Trophoblast cell (in vitro differentiated cells and primary cell): ENCODE measurements around the gene KLLN.
"Not testable (repeated sequence)": the region's sequence is repeated elsewhere in the genome, so short reads cannot be mapped to it uniquely, and the experiment has no call there.

ENCODE experiments used
- DNase-seq, 2 donors: peaks; one replicate each; pipeline ENCODE4 v3.0.0-alpha.2; 2016
- H2AFZ ChIP-seq: 2 replicates; pipeline ENCODE4 v1.6.1; 2013; ENCODE audit warnings: low read length, moderate library complexity, mild to moderate bottlenecking; ENCODE audit not compliant: insufficient read depth, poor library complexity
- H2AK5ac ChIP-seq: 2 replicates; pipeline ENCODE4 v1.6.1; 2013; ENCODE audit warnings: mild to moderate bottlenecking, low read length
- H2BK120ac ChIP-seq: 2 replicates; pipeline ENCODE4 v1.6.1; 2013; ENCODE audit warnings: low read length, mild to moderate bottlenecking, moderate library complexity; ENCODE audit not compliant: insufficient read depth, poor library complexity
- H2BK12ac ChIP-seq: 2 replicates; pipeline ENCODE4 v1.6.1; 2013; ENCODE audit warnings: mild to moderate bottlenecking, low read length, moderate library complexity
- H2BK5ac ChIP-seq: 2 replicates; pipeline ENCODE4 v1.6.1; 2013; ENCODE audit warnings: low read length, low read depth, moderate library complexity, mild to moderate bottlenecking; ENCODE audit not compliant: poor library complexity
- H3K14ac ChIP-seq: 2 replicates; pipeline ENCODE4 v1.6.1; 2013; ENCODE audit warnings: mild to moderate bottlenecking, low read length
- H3K18ac ChIP-seq: 2 replicates; pipeline ENCODE4 v1.6.1; 2013; ENCODE audit warnings: mild to moderate bottlenecking, low read length
- H3K23ac ChIP-seq: 2 replicates; pipeline ENCODE4 v1.6.1; 2013; ENCODE audit warnings: low read length
- H3K27ac ChIP-seq: 2 replicates; pipeline ENCODE4 v1.5.1; 2013; ENCODE audit warnings: low read depth, mild to moderate bottlenecking, inconsistent platforms, low read length, moderate library complexity
- H3K27me3 ChIP-seq: 2 replicates; pipeline ENCODE4 v1.6.1; 2013; ENCODE audit warnings: inconsistent platforms, mild to moderate bottlenecking, low read length, moderate library complexity; ENCODE audit not compliant: insufficient read depth
- H3K36me3 ChIP-seq, 2 experiments: 1 replicate in 1 of 2; 2 replicates in 1 of 2; pipeline ENCODE4 v1.6.1; 2013; ENCODE audit warnings: low read length in 2 of 2, mild to moderate bottlenecking in 2 of 2, moderate library complexity in 1 of 2; ENCODE audit not compliant: insufficient read depth in 2 of 2, control insufficient read depth in 1 of 2
- H3K4ac ChIP-seq: 2 replicates; pipeline ENCODE4 v1.6.1; 2013; ENCODE audit warnings: low read depth, mild to moderate bottlenecking, low read length, moderate library complexity
- H3K4me1 ChIP-seq, 2 experiments: 1 replicate in 1 of 2; 2 replicates in 1 of 2; pipeline ENCODE4 v1.6.1; 2013; ENCODE audit warnings: low read length in 2 of 2, mild to moderate bottlenecking in 2 of 2, moderate library complexity in 1 of 2; ENCODE audit not compliant: insufficient read depth in 2 of 2, control insufficient read depth in 1 of 2
- H3K4me2 ChIP-seq: 2 replicates; pipeline ENCODE4 v1.6.1; 2013; ENCODE audit warnings: inconsistent platforms, mild to moderate bottlenecking, low read length, moderate library complexity
- H3K4me3 ChIP-seq: 2 replicates; pipeline ENCODE4 v1.5.1; 2013; ENCODE audit warnings: mild to moderate bottlenecking, low read depth, low read length, inconsistent platforms
- H3K79me1 ChIP-seq: one replicate; pipeline ENCODE4 v1.6.1; 2013; ENCODE audit warnings: low read length
- H3K79me2 ChIP-seq: 2 replicates; pipeline ENCODE4 v1.6.1; 2013; ENCODE audit warnings: low read length, mild to moderate bottlenecking; ENCODE audit not compliant: control insufficient read depth, insufficient read depth, poor library complexity
- H3K9ac ChIP-seq: 2 replicates; pipeline ENCODE4 v1.6.1; 2013; ENCODE audit warnings: mild to moderate bottlenecking, low read length
- H3K9me3 ChIP-seq: 2 replicates; pipeline ENCODE4 v1.6.1; 2013; ENCODE audit warnings: low read depth, mild to moderate bottlenecking, control low read depth, inconsistent platforms, low read length; ENCODE audit not compliant: insufficient read depth
- H4K12ac ChIP-seq: 2 replicates; pipeline ENCODE4 v1.6.1; 2013; ENCODE audit warnings: low read depth, mild to moderate bottlenecking, low read length, moderate library complexity
- H4K8ac ChIP-seq: 2 replicates; pipeline ENCODE4 v1.6.1; 2013; ENCODE audit warnings: low read depth, mild to moderate bottlenecking, low read length, moderate library complexity
- H4K91ac ChIP-seq: one replicate; pipeline ENCODE4 v1.6.1; 2013; ENCODE audit warnings: low read depth, mild to moderate bottlenecking, low read length, moderate library complexity
- WGBS: extraction: QIAGEN DNeasy Blood & Tissue Kit; methylation state at CpG from one replicate; pipeline ENCODE4 v1.1.7; 2013; ENCODE audit warnings: missing lambda C conversion rate; ENCODE audit not compliant: insufficient read length, insufficient coverage; ENCODE audit errors: extremely low coverage; 5-methylcytosine and 5-hydroxymethylcytosine counted together

Gene KLLN

GRCh38 chr10:87855665-87856064, 7.7 kb downstream of the KLLN start:
- not testable (repeated sequence) for H3K27ac ChIP-seq, H3K14ac ChIP-seq, H3K4me1 ChIP-seq, H3K79me2 ChIP-seq, H3K23ac ChIP-seq, H2AK5ac ChIP-seq, H3K4me3 ChIP-seq, H3K4me2 ChIP-seq, H2BK12ac ChIP-seq, H3K4ac ChIP-seq, H2BK5ac ChIP-seq, H3K36me3 ChIP-seq, H3K9ac ChIP-seq, H4K8ac ChIP-seq, H2AFZ ChIP-seq, H4K91ac ChIP-seq, H3K79me1 ChIP-seq, H3K18ac ChIP-seq, H3K9me3 ChIP-seq, H4K12ac ChIP-seq, DNase-seq, H3K27me3 ChIP-seq, H2BK120ac ChIP-seq
- no CpG with 5 or more reads among the region's 4 CpGs for WGBS

- H3K79me1 ChIP-seq = not testable (repeated sequence)
Observed at GRCh38 chr10:87855247-87855646, 8.1 kb downstream of the KLLN start.

GRCh38 chr10:87852089-87852488, 11.2 kb downstream of the KLLN start:
- WGBS = no CpG with 5 or more reads among the region's 1 CpG
- Histone ChIP-seq H3K9ac (no peak overlapping the region), H3K9me3 (no peaks in the 10 kb centered on the region), H2BK120ac (no peak overlapping the region), H4K8ac (no peak overlapping the region), H3K4ac (no peak overlapping the region), H3K79me1 (no peaks in the 10 kb centered on the region), H3K4me2 (no peak overlapping the region), H3K4me3 (no peak overlapping the region), H4K91ac (no peak overlapping the region), H3K4me1 (no peaks in the 10 kb centered on the region), H3K14ac (no peak overlapping the region), H3K36me3 (no peaks in the 10 kb centered on the region), H2AK5ac (no peak overlapping the region), H3K79me2 (no peaks in the 10 kb centered on the region), H3K27ac (no peak overlapping the region), H2BK5ac (no peak overlapping the region), H2BK12ac (no peak overlapping the region), H2AFZ (no peak overlapping the region), H3K27me3 (no peaks in the 10 kb centered on the region), H4K12ac (no peak overlapping the region), H3K23ac (no peak overlapping the region), H3K18ac (no peak overlapping the region)
- no peak for DNase-seq

More at GRCh38 chr10:87855247-87855646, 8.1 kb downstream of the KLLN start:
- H3K4ac ChIP-seq, H3K23ac ChIP-seq, H3K4me3 ChIP-seq, H2BK5ac ChIP-seq, H3K4me1 ChIP-seq, H2AFZ ChIP-seq, H3K9ac ChIP-seq, H3K14ac ChIP-seq, H3K27me3 ChIP-seq, H3K4me2 ChIP-seq, H2BK120ac ChIP-seq, H3K18ac ChIP-seq, H2AK5ac ChIP-seq, H3K36me3 ChIP-seq, H3K27ac ChIP-seq, H4K12ac ChIP-seq, DNase-seq, H2BK12ac ChIP-seq, H4K91ac ChIP-seq, H3K79me2 ChIP-seq, H3K9me3 ChIP-seq, H4K8ac ChIP-seq: not testable (repeated sequence)
- WGBS = no CpG with 5 or more reads among the region's 5 CpGs

- no peak overlapping the region for H2AK5ac ChIP-seq
- no peaks in the 10 kb centered on the region for H3K79me1 ChIP-seq
- no peak overlapping the region for H4K12ac ChIP-seq
- no peak overlapping the region for H3K23ac ChIP-seq
- no peak overlapping the region for H2BK120ac ChIP-seq
- no peak overlapping the region for H4K91ac ChIP-seq
- no peak overlapping the region for H4K8ac ChIP-seq
- H3K27ac ChIP-seq = no peak overlapping the region
- no peaks in the 10 kb centered on the region for H3K79me2 ChIP-seq
- no peak overlapping the region for H2BK12ac ChIP-seq
- no peaks in the 10 kb centered on the region for H3K4me1 ChIP-seq
- H3K4me3 ChIP-seq = no peak overlapping the region
- H3K18ac ChIP-seq = no peak overlapping the region
- no peaks in the 10 kb centered on the region for H3K9me3 ChIP-seq
- no peaks in the 10 kb centered on the region for H3K27me3 ChIP-seq
- no CpG with 5 or more reads among the region's 5 CpGs for WGBS
- no peak overlapping the region for H3K4ac ChIP-seq
- no peak overlapping the region for H2AFZ ChIP-seq
- DNase-seq = peak; percentile 62 to 70
- no peak overlapping the region for H3K9ac ChIP-seq
- no peak overlapping the region for H3K4me2 ChIP-seq
- H2BK5ac ChIP-seq = no peak overlapping the region
- no peaks in the 10 kb centered on the region for H3K36me3 ChIP-seq
- no peak overlapping the region for H3K14ac ChIP-seq
Observed at GRCh38 chr10:87850742-87851205, 12.6 kb downstream of the KLLN start.
